GM12878 (cell line): Measurements from ENCODE around the gene LENG9. TPM values are rescaled to one million over a fixed set of nuclear protein-coding genes. Genes with fewer than 3 reads are reported as not detected.

Source experiments
- ATAC-seq: fragments of 200-7000 bp; cut with Tn5 transposase; 3 replicates; pipeline ENCODE4 v1.9.1; 2020; ENCODE audit warnings: mild to moderate bottlenecking, moderate library complexity
- BruUV-seq: library from RNA; stranded (reverse); fragments of 400-500 nt; replicated peaks from 2 replicates; lab custom pipeline; 2021; lab: Mats Ljungman, UMichigan
- CTCF ChIA-PET: fragments of 300-600 bp; sonication (Branson Sonifier 250); formaldehyde crosslinking; extraction: SDS; loops from one replicate; lab custom pipeline; 2021; ENCODE audit warnings: inconsistent platforms; lab: Yijun Ruan, JAX
- POLR2A ChIA-PET: fragments of 350-600 bp; formaldehyde crosslinking; extraction: SDS; loops from one replicate; lab custom pipeline; 2021; ENCODE audit warnings: inconsistent platforms; lab: Charles Lee
- RAD21 ChIA-PET: fragments of 300-600 bp; sonication (Branson Sonifier 250); formaldehyde crosslinking; loops from one replicate; lab custom pipeline; 2023; ENCODE audit warnings: antibody characterized with exemption; ENCODE audit not compliant: unreplicated experiment; lab: Charles Lee
- SMC1A ChIA-PET: fragments of 300-600 bp; sonication (Branson Sonifier 250); formaldehyde crosslinking; loops from one replicate; lab custom pipeline; 2023; ENCODE audit not compliant: unreplicated experiment, uncharacterized antibody; lab: Charles Lee
- DNase-seq: peaks from one replicate; pipeline ENCODE4 v3.0.0-alpha.2; 2011; ENCODE audit warnings: low read depth, low spot score
- FAIRE-seq: peaks from 3 replicates; lab custom pipeline; 2011; peaks lifted over from hg19 to GRCh38; lab: Jason Lieb, UNC
- H2AFZ ChIP-seq: 2 replicates; pipeline ENCODE4 v1.6.0; 2011; ENCODE audit warnings: low read depth, low read length, control low read depth; ENCODE audit not compliant: control insufficient read depth
- H3K27ac ChIP-seq: 2 replicates; pipeline ENCODE4 v1.5.1; 2011; ENCODE audit warnings: control low read depth; ENCODE audit not compliant: control insufficient read depth, insufficient read depth
- H3K27me3 ChIP-seq, 2 experiments: replicated peaks in 1 of 2; 2 replicates each; pipeline versions ENCODE4 v1.6.0 to v1.6.1; 2011; ENCODE audit warnings: low read length in 1 of 2; ENCODE audit not compliant: control insufficient read depth in 2 of 2, insufficient read depth in 2 of 2
- H3K36me3 ChIP-seq, 2 experiments: 2 replicates each; pipeline ENCODE4 v1.5.1; 2011; ENCODE audit warnings: low read length in 1 of 2; ENCODE audit not compliant: control insufficient read depth in 2 of 2, insufficient read depth in 2 of 2
- H3K4me1 ChIP-seq: 2 replicates; pipeline ENCODE4 v1.6.1; 2011; ENCODE audit warnings: mild to moderate bottlenecking, low read length, moderate library complexity, mixed read lengths; ENCODE audit not compliant: control insufficient read depth, insufficient read depth
- H3K4me2 ChIP-seq: 2 replicates; pipeline ENCODE4 v1.6.0; 2011; ENCODE audit warnings: control low read depth; ENCODE audit not compliant: control insufficient read depth, insufficient read depth
- H3K4me3 ChIP-seq: fragments of 200-600 bp; sonication (generic); 2 replicates; pipeline ENCODE4 v1.5.1; 2016
- H3K79me2 ChIP-seq: 2 replicates; pipeline ENCODE4 v1.6.0; 2011; ENCODE audit warnings: low read length; ENCODE audit not compliant: control insufficient read depth, insufficient read depth
- H3K9ac ChIP-seq: 2 replicates; pipeline ENCODE4 v1.8.0; 2011; ENCODE audit warnings: low read length, control low read depth, mixed read lengths; ENCODE audit not compliant: control insufficient read depth, insufficient read depth
- H3K9me3 ChIP-seq: replicated peaks from 3 replicates; pipeline ENCODE4 v1.5.1; 2011; ENCODE audit warnings: mild to moderate bottlenecking, low read length; ENCODE audit not compliant: control insufficient read depth, insufficient read depth
- H4K20me1 ChIP-seq: 2 replicates; pipeline ENCODE4 v1.6.0; 2011; ENCODE audit not compliant: control insufficient read depth, insufficient read depth
- BCL11A ChIP-seq: IDR thresholded peaks from 2 replicates; pipeline ENCODE4 v1.6.1; 2011; ENCODE audit warnings: low read depth, low read length
- CBX3 ChIP-seq: fragments of 200-600 bp; sonication (generic); IDR thresholded peaks from 2 replicates; pipeline ENCODE4 v1.6.1; 2016; ENCODE audit warnings: low read depth, borderline replicate concordance
- DPF2 ChIP-seq: fragments of 450-650 bp; IDR thresholded peaks from 2 replicates; pipeline ENCODE4 v1.6.1; 2017; ENCODE audit warnings: mild to moderate bottlenecking
- ESRRA ChIP-seq: IDR thresholded peaks from 2 replicates; pipeline ENCODE4 v1.6.1; 2012; ENCODE audit warnings: mild to moderate bottlenecking, low read length, improper control_type of control experiment
- LARP7 ChIP-seq: fragments of 450-650 bp; IDR thresholded peaks from 2 replicates; pipeline ENCODE4 v1.6.1; 2017; ENCODE audit warnings: mild to moderate bottlenecking
- MXI1 ChIP-seq: fragments of 150-350 bp; IDR thresholded peaks from 2 replicates; pipeline ENCODE4 v1.6.1; 2011; ENCODE audit warnings: low read depth, mild to moderate bottlenecking, inconsistent platforms, low read length, improper control_type of control experiment
- RAD51 ChIP-seq: fragments of 450-650 bp; IDR thresholded peaks from 2 replicates; pipeline ENCODE4 v1.6.1; 2016; ENCODE audit warnings: moderate library complexity, mild to moderate bottlenecking, inconsistent platforms
- RELB ChIP-seq: fragments of 450-650 bp; IDR thresholded peaks from 2 replicates; pipeline ENCODE4 v1.6.1; 2017; ENCODE audit warnings: low read depth, mild to moderate bottlenecking, moderate library complexity
- RUNX3 ChIP-seq: IDR thresholded peaks from 2 replicates; pipeline ENCODE4 v1.6.1; 2012; ENCODE audit warnings: low read length, inconsistent platforms
- SMAD5 ChIP-seq: IDR thresholded peaks from 2 replicates; pipeline ENCODE4 v1.6.1; 2016; ENCODE audit warnings: antibody characterized with exemption, low read depth
- SMC3 ChIP-seq: IDR thresholded peaks from 2 replicates; pipeline ENCODE4 v1.6.1; 2011; ENCODE audit warnings: low read length, improper control_type of control experiment, borderline replicate concordance
- TCF12 ChIP-seq: IDR thresholded peaks from 2 replicates; pipeline ENCODE4 v1.6.1; 2011; ENCODE audit warnings: low read depth, mild to moderate bottlenecking, low read length
- YBX1 ChIP-seq: fragments of 450-650 bp; IDR thresholded peaks from 2 replicates; pipeline ENCODE4 v1.6.1; 2016; ENCODE audit warnings: antibody characterized with exemption
- ZNF274 ChIP-seq: IDR thresholded peaks from one replicate; pipeline ENCODE4 v1.8.0; 2011; ENCODE audit not compliant: insufficient read length, insufficient read depth
- WGBS: methylation state at CpG from one replicate; pipeline ENCODE4 v1.1.6; 2016; ENCODE audit warnings: low lambda C conversion rate; ENCODE audit not compliant: insufficient replicate concordance, insufficient coverage; ENCODE audit errors: missing lambda C conversion rate; 5-methylcytosine and 5-hydroxymethylcytosine counted together
- in situ Hi-C: fragments of 300-500 bp; cut with MboI; formaldehyde crosslinking; loops from 9 replicates; pipeline ENCODE4 v1.14.3; 2018; ENCODE audit warnings: mixed read lengths
- intact Hi-C: fragments of 100-400 bp; cut with micrococcal nuclease; formaldehyde crosslinking; loops from one replicate; pipeline ENCODE4 v1.14.2; 2022; ENCODE audit not compliant: unreplicated experiment
- polyA plus RNA-seq, 11 experiments: library from polyadenylated mRNA; depleted of rRNA in 4 of 11; unstranded in 6 of 11; stranded (reverse) in 5 of 11; fragments of >200 nt; fragmentation: Nextera tagmentation in 4 of 11; fragmentation: Illumina TruSeq in 1 of 11; extraction: Ambion mirVana in 4 of 11; extraction: Trizol in 1 of 11; gene quantifications; 1 replicate in 1 of 11; 2 replicates in 10 of 11; pipeline versions ENCODE4 v1.2.1 to v1.2.3, GENCODE V29; 2011 to 2016; ENCODE audit warnings: inconsistent platforms in 2 of 11, missing spikeins in 2 of 11, low read depth in 1 of 11
- total RNA-seq, 4 experiments: library from RNA; depleted of rRNA in 3 of 4; stranded (reverse); fragments of >200 nt in 3 of 4; fragmentation: Illumina TruSeq in 1 of 4; extraction: Trizol in 1 of 4; gene quantifications; 2 replicates each; pipeline versions ENCODE4 v1.2.1 to v1.2.3, GENCODE V29; 2013 to 2021

LENG9 gene
- total and polyA plus RNA-seq, 10 of the 15 experiments (the other 5 are each of a cell fraction or from before 2014, with no cell fraction given) = 0.09 to 2.9 (median 0.76) TPM; not detected in 1

DNA sequence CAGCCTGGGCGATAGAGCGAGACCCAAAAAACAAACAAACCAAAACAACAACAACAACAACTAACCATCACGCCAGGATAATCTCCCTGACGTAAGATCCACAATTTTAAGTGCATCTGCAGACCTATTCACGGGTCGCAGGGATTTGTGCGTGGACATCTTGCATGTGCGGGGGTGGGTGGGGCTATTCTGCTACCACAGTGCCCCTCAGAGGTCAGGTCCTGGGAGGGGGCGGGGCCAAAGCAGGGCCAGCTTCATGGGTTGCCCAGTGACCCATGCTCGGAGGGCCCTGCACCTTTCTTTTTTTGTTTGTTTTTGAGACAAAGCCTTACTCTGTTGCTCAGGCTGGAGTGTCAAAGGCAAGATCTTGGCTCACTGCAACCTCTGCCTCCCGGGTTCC is 12.1 kb upstream of the LENG9 start:
- ATAC-seq (no peak), FAIRE-seq (no peak), DNase-seq (no peak)
- ChIA-PET RAD21 (no interaction called here), CTCF (interaction anchor here (1.1 to 8.5 kb wide), 2 partner anchors 178 to 197 kb away, joined by 4 to 236 read pairs; no protein-coding TSS in a partner anchor), SMC1A (interaction anchor here (1.4 to 7.3 kb wide), 2 partner anchors 176 to 199 kb away, joined by 6 to 70 read pairs; no protein-coding TSS in a partner anchor), POLR2A (no interaction called here)
- peaks cover 7% of the 10 kb centered on the region for H3K4me1 ChIP-seq
- no peaks in the 10 kb centered on the region for H3K36me3 ChIP-seq
- in situ Hi-C loops (loop anchor here (5.0 to 10.0 kb wide), 3 partner anchors 177 to 449 kb away; no protein-coding TSS in a partner anchor), intact Hi-C loops (loop anchor here (10.0 kb wide), 1 partner anchor 439 kb away; no protein-coding TSS in a partner anchor)
- peaks cover 0 to 3% of the 10 kb centered on the region in 2 experiments; a peak in 2 of 4 replicates for H3K27me3 ChIP-seq
- H2AFZ ChIP-seq = no peak overlapping the region
- H3K4me2 ChIP-seq = no peak overlapping the region
- no peaks in the 10 kb centered on the region for H4K20me1 ChIP-seq
- no peaks in the 10 kb centered on the region for H3K79me2 ChIP-seq
- no TSS peak for BruUV-seq
- TF ChIP-seq RELB (no peak), LARP7 (no peak), SMC3 (no peak), ESRRA (no peak), YBX1 (no peak), RUNX3 (no peak), BCL11A (no peak), ZNF274 (no peak), RAD51 (no peak), SMAD5 (no peak), DPF2 (no peak), CBX3 (no peak), TCF12 (no peak), MXI1 (no peak)
- H3K9ac ChIP-seq = no peak overlapping the region
- H3K9me3 ChIP-seq = no peaks in the 10 kb centered on the region
- 70% methylated on average over 11 of the region's 11 CpGs for WGBS
- H3K27ac ChIP-seq = no peak overlapping the region
- no peak overlapping the region for H3K4me3 ChIP-seq
